ENCODE measurements around the gene SMARCE1.

DNA sequence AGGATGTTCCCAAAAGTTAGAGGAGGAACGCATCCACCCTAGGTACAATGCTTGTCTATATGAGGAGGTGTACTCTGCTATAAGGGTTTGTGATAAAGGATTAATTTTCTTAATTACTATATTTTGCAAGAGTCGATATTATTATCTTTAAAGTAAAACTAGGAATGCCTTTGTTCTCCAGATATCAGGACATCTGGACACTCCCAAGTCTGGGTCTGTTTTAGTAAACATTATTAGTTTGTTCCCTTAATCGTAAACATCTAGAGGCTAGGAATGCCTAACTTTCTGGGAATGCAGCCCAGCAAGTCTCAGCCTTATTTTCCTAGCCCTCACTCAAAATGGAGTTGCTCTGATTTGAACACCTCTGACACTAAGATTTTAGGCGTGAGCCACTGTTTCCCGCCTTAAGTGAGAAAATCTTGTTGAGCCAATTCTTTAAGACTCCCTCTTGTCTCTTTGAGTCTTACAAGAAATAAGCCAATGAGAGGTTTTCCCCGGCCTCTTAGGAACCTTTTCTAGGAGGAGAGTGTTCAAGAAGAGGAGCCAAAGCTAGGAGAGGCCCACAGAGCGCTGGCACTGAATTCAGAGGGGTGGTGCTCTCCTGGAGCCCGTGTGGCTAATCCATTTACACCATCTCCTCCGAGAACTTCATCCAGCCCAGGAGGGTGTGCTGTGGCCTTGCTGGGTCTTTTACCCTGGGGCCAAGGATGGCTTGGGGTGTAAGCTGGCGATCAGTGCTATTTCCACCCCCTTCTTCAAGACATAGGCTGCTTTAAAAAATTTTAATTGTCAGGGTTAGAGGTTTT is 40.9 kb downstream of the SMARCE1 start:
- TF ChIP-seq ELF4 (IDR thresholded peaks at IDR 0.05) (no peak), SP1 (IDR thresholded peaks at IDR 0.05) (no peak), FOXM1 (IDR thresholded peaks at IDR 0.05; ENCODE audit: borderline replicate concordance) (no peak), CTBP1 (IDR thresholded peaks at IDR 0.05; ENCODE audit: borderline replicate concordance) (no peak), FOXK2 (IDR thresholded peaks at IDR 0.05) (no peak), ZNF384 (IDR thresholded peaks at IDR 0.05) (no peak), TARDBP (IDR thresholded peaks at IDR 0.05) (no peak), NFRKB (IDR thresholded peaks at IDR 0.05) (no peak)
- TF ChIP-seq, protein P1, sequence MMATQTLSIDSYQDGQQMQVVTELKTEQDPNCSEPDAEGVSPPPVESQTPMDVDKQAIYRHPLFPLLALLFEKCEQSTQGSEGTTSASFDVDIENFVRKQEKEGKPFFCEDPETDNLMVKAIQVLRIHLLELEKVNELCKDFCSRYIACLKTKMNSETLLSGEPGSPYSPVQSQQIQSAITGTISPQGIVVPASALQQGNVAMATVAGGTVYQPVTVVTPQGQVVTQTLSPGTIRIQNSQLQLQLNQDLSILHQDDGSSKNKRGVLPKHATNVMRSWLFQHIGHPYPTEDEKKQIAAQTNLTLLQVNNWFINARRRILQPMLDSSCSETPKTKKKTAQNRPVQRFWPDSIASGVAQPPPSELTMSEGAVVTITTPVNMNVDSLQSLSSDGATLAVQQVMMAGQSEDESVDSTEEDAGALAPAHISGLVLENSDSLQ (IDR thresholded peaks at IDR 0.05), result no peak

Data from HEK293T (cell line).